Testis (tissue), 2 donors: ENCODE data around the gene SSBP3.

Experiments used
- POLR2A ChIP-seq: fragments of 450-650 bp; IDR thresholded peaks from one replicate; pipeline ENCODE4 v1.6.1; 2017; ENCODE audit warnings: antibody characterized with exemption, mild to moderate bottlenecking, moderate library complexity
- TF ChIP-seq, protein P1 (sequence below), 3 experiments: fragments of 450-650 bp in 2 of 3; fragments of 200-600 bp in 1 of 3; sonication (generic) in 1 of 3; IDR thresholded peaks; one replicate each; pipeline ENCODE4 v1.5.1; 2016 to 2019; ENCODE audit warnings: antibody characterized with exemption in 3 of 3, mild to moderate bottlenecking in 2 of 3, moderate library complexity in 1 of 3

DNA sequence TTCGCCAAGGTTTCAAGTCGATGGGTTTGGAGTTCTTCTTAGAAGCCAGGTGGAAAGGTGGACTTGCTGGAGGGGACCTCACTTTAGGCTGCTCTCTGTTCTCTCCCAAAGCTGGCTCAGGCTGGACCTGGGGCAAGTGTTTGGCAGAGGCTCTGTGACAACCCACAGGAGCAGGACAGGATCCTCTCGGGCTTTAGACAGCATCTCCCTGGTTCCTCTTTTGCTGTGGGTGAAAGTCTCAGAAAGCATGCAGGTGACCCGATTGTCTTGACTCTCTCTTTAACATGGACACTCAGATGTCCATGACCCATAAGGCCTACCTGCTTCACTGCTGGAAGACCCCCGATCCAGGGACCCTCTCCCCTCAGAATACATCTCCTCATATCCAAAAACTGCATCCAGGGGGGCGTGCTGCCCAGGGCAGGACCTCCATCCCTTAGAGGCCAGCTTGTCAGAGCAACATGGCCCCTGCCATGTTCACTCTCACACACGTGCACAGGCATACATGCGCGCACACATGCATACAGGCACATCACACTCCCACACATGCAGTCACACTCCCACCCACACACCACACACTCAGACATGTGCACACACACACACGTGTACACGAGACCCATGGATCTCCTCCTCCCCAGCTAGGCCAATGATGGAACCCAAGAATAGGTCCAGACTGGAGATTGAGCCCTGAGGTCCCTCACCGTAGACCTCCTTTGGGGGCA, 184.9 kb downstream of the SSBP3 start:
- TF ChIP-seq, protein P1, sequence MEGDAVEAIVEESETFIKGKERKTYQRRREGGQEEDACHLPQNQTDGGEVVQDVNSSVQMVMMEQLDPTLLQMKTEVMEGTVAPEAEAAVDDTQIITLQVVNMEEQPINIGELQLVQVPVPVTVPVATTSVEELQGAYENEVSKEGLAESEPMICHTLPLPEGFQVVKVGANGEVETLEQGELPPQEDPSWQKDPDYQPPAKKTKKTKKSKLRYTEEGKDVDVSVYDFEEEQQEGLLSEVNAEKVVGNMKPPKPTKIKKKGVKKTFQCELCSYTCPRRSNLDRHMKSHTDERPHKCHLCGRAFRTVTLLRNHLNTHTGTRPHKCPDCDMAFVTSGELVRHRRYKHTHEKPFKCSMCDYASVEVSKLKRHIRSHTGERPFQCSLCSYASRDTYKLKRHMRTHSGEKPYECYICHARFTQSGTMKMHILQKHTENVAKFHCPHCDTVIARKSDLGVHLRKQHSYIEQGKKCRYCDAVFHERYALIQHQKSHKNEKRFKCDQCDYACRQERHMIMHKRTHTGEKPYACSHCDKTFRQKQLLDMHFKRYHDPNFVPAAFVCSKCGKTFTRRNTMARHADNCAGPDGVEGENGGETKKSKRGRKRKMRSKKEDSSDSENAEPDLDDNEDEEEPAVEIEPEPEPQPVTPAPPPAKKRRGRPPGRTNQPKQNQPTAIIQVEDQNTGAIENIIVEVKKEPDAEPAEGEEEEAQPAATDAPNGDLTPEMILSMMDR (IDR thresholded peaks at IDR 0.05): no peak
- no peak for TF ChIP-seq POLR2A
